ENCODE measurements around the gene KCNIP4. TPM values are rescaled to one million over a fixed set of nuclear protein-coding genes. Genes with fewer than 3 reads are reported as not detected.

Gene KCNIP4
- total and polyA plus RNA-seq, 9 of the 15 experiments (the other 6 are each of a cell fraction or from before 2014, with no cell fraction given): 0.25 to 0.41 TPM; not detected in 7

GRCh38 chr4:21752616-21753015 lies 196.0 kb downstream of the KCNIP4 start:
- Histone ChIP-seq H3K4me3 (no peak overlapping the region), H2AFZ (ENCODE audit: low read depth, low read length) (no peak overlapping the region), H3K4me2 (ENCODE audit: insufficient read depth, low read length) (no peak overlapping the region), H3K27ac (ENCODE audit: extremely low read depth, low read depth, low read length) (no peak overlapping the region), H3K36me3 (ENCODE audit: control insufficient read depth, insufficient read depth, low read length) (no peaks in the 10 kb centered on the region), H3K4me1 (replicated peaks in 1 of 2; ENCODE audit: control insufficient read depth in 2 of 2, insufficient read depth in 2 of 2, low read length in 2 of 2) (no peaks in the 10 kb centered on the region), H3K9me1 (ENCODE audit: control insufficient read depth, insufficient read depth, low read length) (no peaks in the 10 kb centered on the region), H3K27me3 (ENCODE audit: control insufficient read depth in 2 of 2, insufficient read depth in 2 of 2, low read length in 2 of 2) (no peaks in the 10 kb centered on the region), H3K9me3 (replicated peaks; ENCODE audit: control insufficient read depth, insufficient read depth, low read depth, low read length) (no peaks in the 10 kb centered on the region), H3K79me2 (ENCODE audit: control insufficient read depth, insufficient read depth, low read length) (no peaks in the 10 kb centered on the region), H4K20me1 (replicated peaks; ENCODE audit: control insufficient read depth, insufficient read depth, low read length) (no peaks in the 10 kb centered on the region), H3K9ac (ENCODE audit: insufficient read depth in 1 of 2, low read depth in 2 of 2, low read length in 2 of 2) (no peak overlapping the region)
- DNase-seq (ENCODE audit: extremely low read depth in 1 of 4, low spot score in 3 of 4) (no peak), FAIRE-seq (no peak), ATAC-seq (no peak)
- CTCF ChIA-PET (ENCODE audit: low intra/inter-chr PET ratio): no interaction called here
- BruUV-seq (replicated peaks): no TSS peak
- TF ChIP-seq, protein P1, sequence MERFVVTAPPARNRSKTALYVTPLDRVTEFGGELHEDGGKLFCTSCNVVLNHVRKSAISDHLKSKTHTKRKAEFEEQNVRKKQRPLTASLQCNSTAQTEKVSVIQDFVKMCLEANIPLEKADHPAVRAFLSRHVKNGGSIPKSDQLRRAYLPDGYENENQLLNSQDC (CRISPR knock-in tag; IDR thresholded peaks at IDR 0.05): no peak
- TF ChIP-seq TEAD4 (IDR thresholded peaks at IDR 0.05; ENCODE audit: low read length): no peak
- no peak for TF ChIP-seq TEAD4 (CRISPR knock-in tag; IDR thresholded peaks at IDR 0.05; ENCODE audit: borderline replicate concordance)
- no peak for TF ChIP-seq TGIF2 (CRISPR knock-in tag; IDR thresholded peaks at IDR 0.05)
- no peak for TF ChIP-seq NUFIP1 (IDR thresholded peaks at IDR 0.05; ENCODE audit: partially characterized antibody)
- no peak for TF ChIP-seq RFX7 (CRISPR knock-in tag; IDR thresholded peaks at IDR 0.05)
- no peak for TF ChIP-seq TCFL5 (CRISPR knock-in tag; conservative IDR thresholded peaks at IDR 0.05)
- in situ Hi-C loops (cut with MboI): loop anchor here (25.0 kb wide), 1 partner anchor 1340 kb away; no protein-coding TSS in a partner anchor
- POLR2A ChIA-PET: no interaction called here
- intact Hi-C loops (cut with micrococcal nuclease): no loop called here

DNA sequence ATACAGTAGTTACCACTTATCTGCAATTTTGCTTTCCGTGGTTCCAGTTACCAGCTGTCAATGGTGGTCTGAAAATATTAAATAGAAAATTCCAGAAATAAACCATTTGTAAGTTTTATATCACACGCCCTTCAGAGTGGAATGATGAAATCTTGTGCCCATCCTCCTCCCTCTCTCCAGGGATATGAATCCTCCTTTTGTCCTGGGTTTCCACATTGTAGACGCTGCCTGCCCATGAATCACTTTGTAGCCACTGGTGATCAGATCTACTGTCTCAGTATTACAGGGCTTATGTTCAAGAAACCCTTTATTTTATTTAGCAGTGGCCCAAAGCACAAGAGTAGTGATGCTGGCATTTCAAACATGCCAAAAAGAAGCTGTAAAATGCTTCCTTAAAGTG lies 198.6 kb downstream of the KCNIP4 start:
- CTCF ChIA-PET (ENCODE audit: low intra/inter-chr PET ratio): no interaction called here
- Histone ChIP-seq H3K9ac (ENCODE audit: insufficient read depth in 1 of 2, low read depth in 2 of 2, low read length in 2 of 2) (no peak overlapping the region), H3K4me2 (ENCODE audit: insufficient read depth, low read length) (no peak overlapping the region), H3K9me3 (replicated peaks; ENCODE audit: control insufficient read depth, insufficient read depth, low read depth, low read length) (no peaks in the 10 kb centered on the region), H2AFZ (ENCODE audit: low read depth, low read length) (no peak overlapping the region), H3K79me2 (ENCODE audit: control insufficient read depth, insufficient read depth, low read length) (no peaks in the 10 kb centered on the region), H3K36me3 (ENCODE audit: control insufficient read depth, insufficient read depth, low read length) (no peaks in the 10 kb centered on the region), H3K27ac (ENCODE audit: extremely low read depth, low read depth, low read length) (no peak overlapping the region), H3K4me1 (replicated peaks in 1 of 2; ENCODE audit: control insufficient read depth in 2 of 2, insufficient read depth in 2 of 2, low read length in 2 of 2) (no peaks in the 10 kb centered on the region), H3K4me3 (no peak overlapping the region), H3K9me1 (ENCODE audit: control insufficient read depth, insufficient read depth, low read length) (no peaks in the 10 kb centered on the region), H3K27me3 (ENCODE audit: control insufficient read depth in 2 of 2, insufficient read depth in 2 of 2, low read length in 2 of 2) (no peaks in the 10 kb centered on the region), H4K20me1 (replicated peaks; ENCODE audit: control insufficient read depth, insufficient read depth, low read length) (no peaks in the 10 kb centered on the region)
- TF ChIP-seq, protein P2, sequence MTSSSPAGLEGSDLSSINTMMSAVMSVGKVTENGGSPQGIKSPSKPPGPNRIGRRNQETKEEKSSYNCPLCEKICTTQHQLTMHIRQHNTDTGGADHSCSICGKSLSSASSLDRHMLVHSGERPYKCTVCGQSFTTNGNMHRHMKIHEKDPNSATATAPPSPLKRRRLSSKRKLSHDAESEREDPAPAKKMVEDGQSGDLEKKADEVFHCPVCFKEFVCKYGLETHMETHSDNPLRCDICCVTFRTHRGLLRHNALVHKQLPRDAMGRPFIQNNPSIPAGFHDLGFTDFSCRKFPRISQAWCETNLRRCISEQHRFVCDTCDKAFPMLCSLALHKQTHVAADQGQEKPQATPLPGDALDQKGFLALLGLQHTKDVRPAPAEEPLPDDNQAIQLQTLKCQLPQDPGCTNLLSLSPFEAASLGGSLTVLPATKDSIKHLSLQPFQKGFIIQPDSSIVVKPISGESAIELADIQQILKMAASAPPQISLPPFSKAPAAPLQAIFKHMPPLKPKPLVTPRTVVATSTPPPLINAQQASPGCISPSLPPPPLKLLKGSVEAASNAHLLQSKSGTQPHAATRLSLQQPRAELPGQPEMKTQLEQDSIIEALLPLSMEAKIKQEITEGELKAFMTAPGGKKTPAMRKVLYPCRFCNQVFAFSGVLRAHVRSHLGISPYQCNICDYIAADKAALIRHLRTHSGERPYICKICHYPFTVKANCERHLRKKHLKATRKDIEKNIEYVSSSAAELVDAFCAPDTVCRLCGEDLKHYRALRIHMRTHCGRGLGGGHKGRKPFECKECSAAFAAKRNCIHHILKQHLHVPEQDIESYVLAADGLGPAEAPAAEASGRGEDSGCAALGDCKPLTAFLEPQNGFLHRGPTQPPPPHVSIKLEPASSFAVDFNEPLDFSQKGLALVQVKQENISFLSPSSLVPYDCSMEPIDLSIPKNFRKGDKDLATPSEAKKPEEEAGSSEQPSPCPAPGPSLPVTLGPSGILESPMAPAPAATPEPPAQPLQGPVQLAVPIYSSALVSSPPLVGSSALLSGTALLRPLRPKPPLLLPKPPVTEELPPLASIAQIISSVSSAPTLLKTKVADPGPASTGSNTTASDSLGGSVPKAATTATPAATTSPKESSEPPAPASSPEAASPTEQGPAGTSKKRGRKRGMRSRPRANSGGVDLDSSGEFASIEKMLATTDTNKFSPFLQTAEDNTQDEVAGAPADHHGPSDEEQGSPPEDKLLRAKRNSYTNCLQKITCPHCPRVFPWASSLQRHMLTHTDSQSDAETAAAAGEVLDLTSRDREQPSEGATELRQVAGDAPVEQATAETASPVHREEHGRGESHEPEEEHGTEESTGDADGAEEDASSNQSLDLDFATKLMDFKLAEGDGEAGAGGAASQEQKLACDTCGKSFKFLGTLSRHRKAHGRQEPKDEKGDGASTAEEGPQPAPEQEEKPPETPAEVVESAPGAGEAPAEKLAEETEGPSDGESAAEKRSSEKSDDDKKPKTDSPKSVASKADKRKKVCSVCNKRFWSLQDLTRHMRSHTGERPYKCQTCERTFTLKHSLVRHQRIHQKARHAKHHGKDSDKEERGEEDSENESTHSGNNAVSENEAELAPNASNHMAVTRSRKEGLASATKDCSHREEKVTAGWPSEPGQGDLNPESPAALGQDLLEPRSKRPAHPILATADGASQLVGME (CRISPR knock-in tag; IDR thresholded peaks at IDR 0.05): no peak
- DNase-seq (ENCODE audit: extremely low read depth in 1 of 4, low spot score in 3 of 4) (no peak), ATAC-seq (no peak), FAIRE-seq (no peak)
- in situ Hi-C loops (cut with MboI): loop anchor here (25.0 kb wide), 1 partner anchor 1338 kb away; no protein-coding TSS in a partner anchor
- intact Hi-C loops (cut with micrococcal nuclease): no loop called here
- WGBS (ENCODE audit: insufficient coverage, low coverage, missing lambda C conversion rate): 5% methylated on average over 3 of the region's 3 CpGs
- BruUV-seq (replicated peaks): no TSS peak
- POLR2A ChIA-PET: no interaction called here
